HG03175 (cell line): ENCODE results near the gene TIPARP.
"Not testable (repeated sequence)": the region's sequence is repeated elsewhere in the genome, so short reads cannot be mapped to it uniquely, and the experiment has no call there.

ENCODE experiments used
- ATAC-seq: cut with Tn5 transposase; IDR thresholded peaks from one replicate; pipeline ENCODE4 v1.9.1; 2021; ENCODE audit warnings: mild to moderate bottlenecking, moderate library complexity; ENCODE audit not compliant: unreplicated experiment

TIPARP gene

DNA sequence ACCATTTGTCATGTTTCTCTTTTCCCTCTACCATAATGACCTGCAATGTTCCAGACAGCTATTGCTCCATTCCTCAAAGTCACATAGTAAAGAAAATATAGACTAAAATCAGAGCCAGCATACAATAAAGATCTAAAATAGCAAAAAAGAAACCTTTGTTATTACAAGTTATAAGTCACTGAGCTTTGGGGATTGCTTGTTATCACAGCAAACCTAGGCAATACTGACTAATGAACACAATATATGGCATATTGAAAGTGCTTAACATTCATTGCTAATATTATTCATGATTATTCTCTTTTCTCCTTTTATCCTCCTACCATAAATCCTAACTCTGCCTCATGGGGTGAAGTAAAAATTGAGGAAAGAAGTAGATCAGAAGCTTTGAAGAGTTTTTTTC lies 27.4 kb upstream of the TIPARP start:
- no peak for ATAC-seq

DNA sequence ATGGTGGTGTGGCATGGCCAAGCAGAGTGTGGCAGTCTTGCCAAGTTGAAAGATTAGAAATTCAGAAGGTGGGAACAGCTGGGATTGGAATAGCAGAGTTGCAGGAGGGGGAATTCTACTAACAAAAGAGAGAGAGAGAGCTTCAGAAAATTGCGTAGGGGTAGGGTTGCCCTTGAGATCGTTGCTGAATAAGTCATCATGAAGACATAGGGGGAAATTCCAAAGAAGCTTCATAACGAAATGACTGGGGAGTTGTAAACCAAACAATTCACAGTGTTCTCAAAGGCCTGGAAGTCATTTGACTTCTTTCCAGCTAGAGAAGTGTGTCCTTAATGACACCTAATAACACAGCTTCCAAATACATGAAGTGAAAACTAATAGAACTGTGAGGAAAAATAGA lies 26.3 kb upstream of the TIPARP start:
- ATAC-seq, result no peak

DNA sequence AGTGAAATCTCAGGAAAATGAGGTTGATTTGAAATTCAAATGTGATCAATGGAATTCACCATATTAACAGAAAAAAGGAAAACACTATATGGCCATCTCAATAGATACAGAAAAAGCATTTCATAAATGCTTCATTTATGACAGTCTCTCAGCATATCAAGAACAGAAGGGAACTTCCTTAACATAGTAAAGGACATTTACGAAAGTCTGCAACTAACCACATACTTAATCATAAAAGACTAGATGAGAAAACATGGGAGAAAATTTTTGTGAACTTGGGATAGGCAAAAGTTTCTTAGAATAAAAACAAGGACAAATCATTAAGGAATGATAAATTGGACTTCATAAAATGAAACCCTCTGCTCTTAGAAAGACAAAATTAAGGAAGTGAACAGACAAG lies 24.7 kb upstream of the TIPARP start:
- ATAC-seq, result no peak

DNA sequence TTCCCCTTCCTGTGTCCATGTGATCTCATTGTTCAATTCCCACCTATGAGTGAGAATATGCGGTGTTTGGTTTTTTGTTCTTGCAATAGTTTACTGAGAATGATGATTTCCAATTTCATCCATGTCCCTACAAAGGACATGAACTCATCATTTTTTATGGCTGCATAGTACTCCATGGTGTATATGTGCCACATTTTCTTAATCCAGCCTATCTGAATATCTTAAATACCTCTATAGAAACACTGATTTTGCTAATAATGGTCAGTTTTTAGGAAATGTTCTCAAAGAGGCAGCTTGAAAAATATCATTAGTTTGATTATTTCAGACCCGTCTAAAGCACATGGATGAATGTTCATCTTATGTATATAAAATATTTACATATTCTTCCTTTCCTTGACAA lies 21.7 kb upstream of the TIPARP start:
- ATAC-seq, result not testable (repeated sequence)

DNA sequence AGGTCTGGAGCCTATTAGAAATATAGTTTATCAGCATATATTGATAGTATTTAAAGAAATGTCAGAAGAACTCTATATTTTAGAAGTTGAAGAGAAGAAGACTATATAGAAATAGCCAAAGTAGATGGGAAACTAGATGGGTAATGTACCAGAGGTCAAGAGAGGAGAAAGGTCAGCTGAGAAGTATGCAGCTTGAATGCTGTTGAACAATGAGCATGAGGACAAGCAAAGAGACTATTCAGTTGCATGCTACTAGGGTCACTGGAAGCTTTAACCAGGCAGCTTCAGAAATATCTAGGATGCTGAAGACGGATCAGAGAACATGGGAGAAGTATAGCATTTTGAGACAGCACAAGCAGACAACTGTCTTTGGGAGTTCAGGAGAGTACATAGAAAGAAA lies 19.6 kb upstream of the TIPARP start:
- no peak for ATAC-seq

DNA sequence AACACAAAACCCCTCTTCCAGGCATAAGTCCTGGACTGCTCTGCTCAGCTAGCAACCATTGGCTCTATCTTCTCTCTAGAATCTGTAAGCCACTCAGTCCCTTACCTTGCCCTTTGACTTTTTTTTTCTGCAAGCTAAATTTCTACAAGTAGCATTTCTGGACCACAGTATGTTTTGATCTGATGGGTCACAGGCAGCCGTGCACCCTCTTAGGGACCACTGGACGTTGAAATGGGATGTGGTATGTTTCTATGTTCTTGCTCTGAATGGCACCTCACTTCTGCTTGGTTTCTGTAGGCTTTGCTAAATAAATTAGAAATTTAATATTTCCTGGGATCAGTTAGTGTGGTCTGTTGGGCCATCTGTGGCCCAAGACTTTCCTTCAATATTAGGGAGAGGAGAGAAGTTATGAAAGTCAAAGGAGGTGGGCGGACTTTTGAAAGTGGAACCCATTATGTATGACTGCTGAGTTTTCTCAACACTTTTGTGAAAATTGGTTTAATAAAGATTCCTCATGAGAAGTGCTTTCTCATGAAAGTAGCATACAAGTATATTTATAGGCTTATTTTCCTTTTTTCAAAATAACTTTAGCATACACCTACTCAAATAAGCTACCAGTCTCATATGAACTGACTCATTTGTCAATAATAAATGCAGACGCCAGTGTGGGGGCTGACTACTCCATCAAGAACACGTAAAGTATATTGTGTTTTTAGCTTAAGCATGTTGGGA lies 18.4 kb upstream of the TIPARP start:
- no peak for ATAC-seq

DNA sequence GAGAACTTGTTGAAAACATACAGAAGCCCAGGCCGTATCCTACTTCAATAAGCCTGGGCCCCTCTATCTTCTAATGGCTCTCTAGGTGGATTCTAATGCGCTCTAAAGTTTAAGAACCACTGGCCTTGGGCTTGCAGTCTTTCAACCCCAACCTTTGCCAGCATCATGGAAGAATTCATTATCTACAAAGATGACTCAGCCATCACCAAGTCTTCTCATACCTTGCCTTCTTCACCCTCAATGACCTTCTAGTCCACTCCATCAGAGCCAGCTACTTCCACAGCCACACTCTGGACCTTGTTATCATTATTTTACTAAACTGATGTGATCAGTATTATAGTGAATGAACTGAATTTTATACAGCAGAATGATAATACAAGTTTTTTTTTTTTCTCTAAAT lies 16.9 kb upstream of the TIPARP start:
- no peak for ATAC-seq

DNA sequence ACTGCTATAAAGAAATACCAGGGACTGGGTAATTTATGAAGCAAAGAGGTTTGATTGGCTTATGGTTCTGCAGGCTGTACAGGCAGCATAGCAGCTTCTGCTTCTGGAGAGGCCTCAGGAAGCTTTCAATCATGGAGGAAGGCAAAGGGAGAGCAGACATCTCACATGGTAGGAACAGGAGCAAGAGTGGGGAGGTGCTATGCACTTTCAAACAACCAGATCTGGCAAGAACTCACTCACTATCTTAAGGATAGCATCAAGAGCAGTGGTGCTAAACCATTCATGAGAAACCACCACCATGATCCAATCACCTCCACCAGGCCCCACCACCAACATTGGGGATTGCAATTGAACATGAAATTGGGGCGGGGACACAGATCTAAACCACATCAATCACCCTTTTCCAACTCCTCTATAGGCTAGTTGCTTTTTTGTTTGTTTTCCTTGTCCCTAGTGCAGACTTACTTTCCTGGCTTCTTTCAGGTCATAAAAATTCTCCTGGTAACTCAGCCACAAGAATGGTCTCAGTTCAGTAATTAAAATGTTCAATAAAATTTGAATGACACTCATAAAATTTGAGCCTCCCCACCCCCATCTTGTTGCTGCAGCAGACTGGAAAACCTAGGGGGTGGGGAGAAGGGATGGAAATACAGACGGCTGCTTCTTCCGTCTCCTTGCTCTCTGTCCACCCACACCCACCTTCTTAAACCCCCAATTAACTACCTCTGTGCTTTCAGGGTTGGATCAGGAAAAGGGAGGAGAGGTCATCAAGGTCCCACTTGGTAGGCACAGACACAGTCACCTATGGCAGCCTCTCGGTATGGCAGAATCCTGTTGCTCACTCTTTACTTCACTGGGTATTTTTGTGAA lies 16.3 kb upstream of the TIPARP start:
- ATAC-seq, result no peak

DNA sequence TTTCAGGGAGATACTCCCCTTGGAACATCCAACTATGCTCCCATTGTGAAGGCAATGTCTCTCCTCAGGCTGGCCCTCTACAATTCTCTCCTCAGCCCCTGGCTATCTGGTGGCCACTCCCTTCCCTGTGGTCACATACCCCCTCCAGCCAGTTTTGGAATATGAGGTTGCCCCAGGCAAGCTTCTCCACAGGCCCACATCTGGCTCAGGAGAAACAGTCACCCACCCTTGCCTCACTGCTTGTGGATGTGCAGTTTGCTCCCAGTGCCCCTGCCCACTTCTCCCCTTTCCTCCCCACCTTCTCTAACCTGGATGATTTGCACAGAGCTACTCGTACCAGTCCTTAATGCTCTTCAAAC lies 15.7 kb upstream of the TIPARP start:
- ATAC-seq, result no peak

DNA sequence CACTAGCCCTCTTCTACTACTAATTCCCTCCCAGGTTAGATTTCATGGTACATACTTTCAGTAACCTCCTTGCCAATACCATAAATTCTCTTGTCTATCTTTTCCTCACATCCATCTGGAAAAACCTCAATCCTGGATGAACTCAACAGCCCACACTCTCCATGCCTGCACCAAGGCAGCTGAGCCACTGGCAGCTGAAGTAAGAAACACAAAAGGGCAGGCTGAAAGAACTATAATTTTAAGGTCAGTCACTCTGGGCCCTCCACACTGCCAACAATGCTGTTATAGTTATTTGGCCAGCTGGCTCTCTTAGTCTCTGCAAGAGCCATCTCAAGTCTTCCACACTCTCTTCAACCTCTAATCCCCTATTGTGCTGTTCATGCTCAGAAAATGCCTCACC lies 15.1 kb upstream of the TIPARP start:
- no peak for ATAC-seq

DNA sequence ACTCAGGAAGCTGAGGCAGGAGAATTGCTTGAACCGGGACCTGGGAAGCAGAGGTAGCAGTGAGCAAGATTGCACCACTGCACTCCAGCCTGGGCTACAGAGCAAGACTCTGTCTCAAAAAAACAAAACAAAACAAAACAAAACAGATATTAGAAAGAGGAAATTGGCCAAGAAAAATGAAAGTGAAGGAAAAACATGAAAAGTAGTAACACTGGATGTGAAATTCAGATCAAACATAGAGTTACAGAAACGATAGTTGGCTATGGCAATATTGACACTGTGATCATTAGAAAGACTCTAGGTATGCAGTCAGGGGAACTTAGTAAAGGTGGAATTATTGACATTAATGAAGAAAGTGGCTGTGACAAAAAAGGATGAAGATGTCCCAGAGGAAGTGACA lies 13.2 kb upstream of the TIPARP start:
- ATAC-seq, result no peak

DNA sequence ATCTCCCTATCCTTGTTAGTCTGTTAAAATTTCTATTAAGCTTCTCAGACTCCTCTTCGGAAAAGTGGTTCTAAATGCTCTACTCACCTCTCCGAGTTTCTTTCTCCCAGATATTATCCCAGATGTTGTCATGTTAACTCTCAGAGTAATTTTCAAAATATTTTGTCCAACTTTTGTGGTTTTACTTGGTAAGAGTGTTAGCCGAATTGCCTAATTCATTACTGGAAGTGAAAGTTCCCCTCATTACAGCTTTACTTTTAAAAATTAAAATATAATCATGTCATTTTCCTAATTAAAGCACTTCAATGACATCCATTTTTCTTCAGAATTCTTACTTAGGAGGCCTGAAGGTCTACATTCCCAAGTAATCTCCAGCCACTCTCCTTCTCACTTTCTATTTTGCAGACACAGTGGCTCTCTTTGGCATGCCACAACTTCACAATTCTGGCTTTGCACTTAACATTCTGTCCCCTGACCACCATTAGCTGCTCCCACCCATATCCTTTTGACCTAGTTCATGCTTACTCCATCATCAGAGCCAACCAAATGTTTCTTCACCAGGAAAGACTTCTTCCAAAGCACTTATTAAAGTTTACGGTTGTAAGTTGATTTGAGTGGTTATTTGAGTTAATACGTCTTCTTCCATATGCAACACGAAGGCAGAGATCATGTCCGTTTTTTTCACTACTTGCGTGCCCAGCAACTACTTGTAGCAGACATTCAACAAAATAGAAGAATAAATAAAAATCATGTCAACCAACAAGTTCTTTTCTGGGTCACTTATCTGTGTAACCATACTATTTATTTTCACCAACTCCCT lies 10.2 kb upstream of the TIPARP start:
- ATAC-seq, result no peak

DNA sequence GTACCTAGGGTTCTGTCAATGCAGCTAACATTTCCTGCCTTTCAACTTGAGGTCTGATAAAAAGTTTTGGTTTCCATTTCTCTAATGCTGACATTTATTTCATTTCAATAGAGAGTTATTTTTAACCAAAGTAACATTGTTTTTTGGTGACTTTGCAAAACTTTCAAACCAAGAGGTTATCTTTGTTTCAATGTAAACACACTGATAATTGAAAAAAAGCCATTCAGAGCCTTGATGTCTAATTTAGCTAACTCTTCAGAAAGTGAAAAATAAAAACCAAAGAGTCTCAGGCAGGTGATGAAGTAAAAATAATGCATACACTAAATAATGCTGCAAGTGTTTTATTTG lies 9.6 kb upstream of the TIPARP start:
- peak; percentile 76 for ATAC-seq

DNA sequence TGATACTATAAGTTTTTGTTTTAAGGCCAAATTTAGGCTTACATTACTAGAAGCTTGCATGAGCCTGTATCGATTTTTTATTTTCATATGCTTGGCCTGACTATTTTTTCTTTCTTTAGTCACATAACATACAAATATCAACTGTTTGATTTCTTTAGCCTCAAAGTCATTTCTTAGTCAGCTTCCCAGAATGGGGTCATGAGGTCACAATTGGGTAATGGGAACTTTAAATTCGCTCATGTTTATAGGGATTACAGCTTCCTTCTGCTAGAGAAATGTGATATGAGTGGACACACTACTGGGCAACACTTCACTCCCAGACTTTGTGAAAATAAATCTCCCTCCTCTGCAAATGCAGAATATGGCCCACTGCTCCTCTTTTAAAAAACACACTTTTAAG lies 9.1 kb upstream of the TIPARP start:
- no peak for ATAC-seq

DNA sequence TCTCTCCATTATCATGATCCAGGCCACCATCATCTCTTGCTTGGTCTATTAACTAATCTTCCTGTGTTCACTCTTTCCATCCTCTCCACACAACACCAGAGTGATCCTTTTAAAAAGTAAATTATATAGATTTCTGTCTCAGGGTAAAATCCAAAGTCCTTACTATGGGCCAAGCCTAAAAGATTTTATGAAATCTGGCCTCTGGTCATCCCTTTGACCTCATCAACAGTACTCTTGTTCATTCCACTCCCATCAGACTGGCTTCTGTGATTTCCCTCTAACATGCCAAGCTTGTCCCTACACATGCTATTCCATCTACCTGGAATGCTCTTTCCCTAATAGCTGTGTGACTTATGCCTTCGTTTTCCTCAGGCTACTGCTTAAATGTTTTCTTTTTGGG lies 8.3 kb upstream of the TIPARP start:
- ATAC-seq, result no peak

DNA sequence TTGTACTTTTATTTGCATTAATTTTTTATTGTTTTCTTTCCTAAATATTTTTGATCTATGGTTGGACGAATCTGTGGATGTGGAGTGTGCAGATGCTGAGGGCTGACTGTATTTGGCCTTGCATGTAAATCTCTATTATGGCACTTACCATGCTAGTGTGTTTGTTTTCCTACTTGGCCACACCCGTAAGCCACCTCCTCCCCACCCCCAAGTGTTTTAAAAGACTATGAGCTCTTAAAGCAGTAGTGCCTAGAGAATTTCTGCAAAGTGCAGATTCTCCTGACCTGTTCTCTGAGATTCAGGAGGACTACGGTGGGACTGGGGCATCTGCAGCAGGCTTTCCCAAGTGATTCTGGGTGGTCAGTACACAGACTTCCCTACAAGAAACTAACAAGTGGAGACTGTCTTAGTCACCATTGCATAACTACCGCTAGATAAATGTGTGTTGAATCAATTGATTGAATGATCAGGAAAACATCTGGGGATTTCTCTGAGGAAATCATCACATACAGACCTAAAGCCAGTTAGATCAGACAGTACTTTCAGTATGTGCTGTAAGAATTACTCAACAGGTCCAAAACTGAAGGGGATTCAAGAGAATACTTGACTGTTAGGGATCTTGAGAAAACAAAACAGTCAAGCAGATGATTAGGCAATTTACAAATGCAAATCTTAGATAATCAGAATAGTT lies 6.2 kb upstream of the TIPARP start:
- ATAC-seq, result no peak

DNA sequence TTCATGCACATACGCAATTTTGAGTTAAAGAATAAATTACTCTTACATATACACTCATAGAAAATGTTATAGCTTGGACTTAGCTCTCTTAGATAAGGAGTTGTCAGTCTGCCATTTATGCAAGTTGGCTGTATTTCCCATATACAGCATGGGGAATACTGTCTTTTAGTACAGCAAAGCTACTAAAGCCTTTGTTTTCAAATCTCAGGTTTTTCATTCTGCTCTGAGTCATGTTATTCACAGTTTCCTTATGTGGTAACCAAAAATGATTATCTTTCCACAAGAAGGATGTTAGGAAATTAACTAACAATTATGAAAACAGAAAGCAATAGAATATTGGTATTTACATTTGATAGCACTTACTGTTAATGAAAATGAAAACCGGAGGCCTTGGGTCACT lies 4.3 kb upstream of the TIPARP start:
- no peak for ATAC-seq

DNA sequence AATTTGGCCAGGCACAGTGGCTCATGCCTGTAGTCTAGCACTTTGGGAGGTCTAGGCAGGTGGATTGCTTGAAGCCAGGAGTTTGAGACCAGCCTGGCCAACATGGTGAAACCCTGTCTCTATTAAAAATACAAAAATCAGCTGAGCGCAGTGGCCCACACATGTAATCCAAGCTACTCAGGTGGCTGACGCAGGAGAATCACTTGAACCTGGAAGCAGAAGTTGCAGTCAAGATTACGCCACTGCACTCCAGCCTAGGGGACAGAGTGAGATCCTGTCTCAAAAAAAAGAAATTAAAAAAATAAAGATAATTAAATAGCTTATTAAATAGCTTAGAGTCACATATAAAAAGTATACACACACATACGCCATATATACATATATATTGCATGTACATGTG lies 3.7 kb upstream of the TIPARP start:
- ATAC-seq, result no peak

DNA sequence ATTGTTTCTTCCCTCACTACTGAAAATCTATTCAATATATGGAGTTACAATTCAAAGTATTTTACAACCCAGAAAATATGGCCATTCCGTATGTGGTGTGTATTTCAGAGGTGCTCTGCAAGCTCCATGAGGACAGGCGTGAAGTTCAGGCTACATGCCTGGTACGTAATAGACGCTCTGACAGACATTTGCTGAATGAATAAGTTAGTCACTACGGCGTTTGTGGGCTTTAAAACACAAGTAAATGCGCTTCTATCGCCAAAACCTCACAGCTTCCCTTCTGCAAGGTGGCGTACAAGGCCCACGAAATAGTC lies 701 bp upstream of the TIPARP start:
- ATAC-seq, result no peak

DNA sequence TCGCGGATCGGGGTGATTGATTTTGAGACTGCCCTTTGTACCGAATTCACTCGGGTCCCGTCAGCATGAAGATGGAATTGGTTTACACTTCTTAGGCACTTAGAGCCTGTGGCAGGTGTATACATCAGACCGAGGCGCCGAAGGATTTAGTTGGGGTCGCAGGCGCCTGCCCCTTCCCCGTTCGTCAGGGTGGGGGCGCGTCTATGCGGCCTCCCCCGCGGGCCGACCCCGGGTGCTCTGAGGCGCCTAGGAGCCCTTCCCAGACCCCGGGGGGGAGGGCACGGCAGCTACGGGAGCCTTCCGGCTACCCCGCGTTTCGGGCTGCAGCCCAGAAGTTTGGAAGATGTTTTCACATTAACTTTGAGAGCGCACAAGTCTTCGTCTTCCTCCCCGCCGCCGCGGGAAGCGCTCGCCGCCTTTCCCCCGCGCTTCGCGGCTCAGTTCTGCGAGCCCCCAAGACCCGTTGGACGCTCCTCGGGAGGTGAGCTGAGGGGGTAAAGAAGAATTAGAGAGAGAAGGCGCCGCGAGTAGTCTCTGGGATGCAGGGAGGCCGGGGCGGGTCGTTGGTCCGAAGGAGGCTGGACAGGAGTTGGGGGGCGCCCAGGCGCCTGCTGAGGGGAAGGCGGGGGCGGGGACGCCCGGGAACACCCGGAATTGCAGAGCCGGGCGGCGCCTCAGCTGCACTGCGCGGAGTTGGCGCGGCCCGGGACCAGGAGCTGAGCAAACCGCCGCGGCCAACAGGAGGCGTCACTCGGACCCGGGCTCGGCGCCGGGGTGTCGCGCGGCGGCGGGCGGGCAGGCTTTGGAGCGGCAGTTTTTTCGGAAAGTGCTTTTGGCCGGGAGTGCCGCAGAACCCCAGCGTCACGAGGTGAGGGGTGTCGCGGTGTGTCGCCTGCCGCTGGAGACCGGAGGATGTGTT lies 780 bp downstream of the TIPARP start:
- no peak for ATAC-seq
